ENCODE measurements around the gene CCL18.
A peak's percentile ranks its signal among the peaks of the same experiment; 100 is the strongest.
"Not testable (repeated sequence)": the region's sequence is repeated elsewhere in the genome, so short reads cannot be mapped to it uniquely, and the experiment has no call there.

CCL18 gene

GRCh38 chr17:36074365-36074764, 10.3 kb downstream of the CCL18 start:
- in situ Hi-C loops (cut with MboI; ENCODE audit: low pct_unique_long_range_greater_than_20kb, low sequenced_read_pairs, unreplicated experiment): loop anchor here (10.0 kb wide), 1 partner anchor 60 kb away; the partner anchor contains the start of gene CCL23
- DNase-seq (ENCODE audit: low spot score): peak; percentile 17
- TF ChIP-seq CTCF (IDR thresholded peaks at IDR 0.05; ENCODE audit: extremely low read depth, insufficient read depth, missing control alignments): no peak

- in situ Hi-C loops (cut with MboI; ENCODE audit: low pct_unique_long_range_greater_than_20kb, low sequenced_read_pairs, unreplicated experiment): not testable (repeated sequence)
- DNase-seq (ENCODE audit: low spot score): peak; percentile 20
These were observed 17.8 kb downstream of the CCL18 start for GRCh38 chr17:36081681-36082471.

GRCh38 chr17:36082482-36083120, 18.5 kb downstream of the CCL18 start:
- in situ Hi-C loops (cut with MboI; ENCODE audit: low pct_unique_long_range_greater_than_20kb, low sequenced_read_pairs, unreplicated experiment): not testable (repeated sequence)
- DNase-seq (ENCODE audit: low spot score): peak; percentile 52

- DNase-seq (ENCODE audit: low spot score); in situ Hi-C loops (cut with MboI; ENCODE audit: low pct_unique_long_range_greater_than_20kb, low sequenced_read_pairs, unreplicated experiment): not testable (repeated sequence)
These were observed 19.6 kb downstream of the CCL18 start for GRCh38 chr17:36083691-36084090.

- no peak for TF ChIP-seq CTCF (IDR thresholded peaks at IDR 0.05; ENCODE audit: extremely low read depth, insufficient read depth, missing control alignments)
- in situ Hi-C loops (cut with MboI; ENCODE audit: low pct_unique_long_range_greater_than_20kb, low sequenced_read_pairs, unreplicated experiment): no loop called here
- no peak for DNase-seq (ENCODE audit: low spot score)
These were observed 21.7 kb downstream of the CCL18 start for GRCh38 chr17:36085765-36086164.

GRCh38 chr17:36086791-36087190, 22.7 kb downstream of the CCL18 start:
- in situ Hi-C loops (cut with MboI; ENCODE audit: low pct_unique_long_range_greater_than_20kb, low sequenced_read_pairs, unreplicated experiment): no loop called here
- no peak for TF ChIP-seq CTCF (IDR thresholded peaks at IDR 0.05; ENCODE audit: extremely low read depth, insufficient read depth, missing control alignments)
- no peak for DNase-seq (ENCODE audit: low spot score)

- in situ Hi-C loops (cut with MboI; ENCODE audit: low pct_unique_long_range_greater_than_20kb, low sequenced_read_pairs, unreplicated experiment); DNase-seq (ENCODE audit: low spot score): not testable (repeated sequence)
These were observed 23.4 kb downstream of the CCL18 start for GRCh38 chr17:36087471-36087870.

GRCh38 chr17:36087897-36088572, 24.0 kb downstream of the CCL18 start:
- DNase-seq (ENCODE audit: low spot score); in situ Hi-C loops (cut with MboI; ENCODE audit: low pct_unique_long_range_greater_than_20kb, low sequenced_read_pairs, unreplicated experiment): not testable (repeated sequence)

- no peak for TF ChIP-seq CTCF (IDR thresholded peaks at IDR 0.05; ENCODE audit: extremely low read depth, insufficient read depth, missing control alignments)
- DNase-seq (ENCODE audit: low spot score): no peak
- in situ Hi-C loops (cut with MboI; ENCODE audit: low pct_unique_long_range_greater_than_20kb, low sequenced_read_pairs, unreplicated experiment): no loop called here
These were observed 24.7 kb downstream of the CCL18 start for GRCh38 chr17:36088670-36089338.
